LHCN-M2 (cell line): ENCODE results near the gene NUFIP2. TPM values are rescaled to one million over a fixed set of nuclear protein-coding genes. Genes with fewer than 3 reads are reported as not detected.
"Not testable (repeated sequence)": the region's sequence is repeated elsewhere in the genome, so short reads cannot be mapped to it uniquely, and the experiment has no call there.

Experiments used
- DNase-seq: peaks from one replicate; pipeline ENCODE4 v3.0.0-alpha.2; 2012; ENCODE audit warnings: low read depth
- total RNA-seq: library from RNA; depleted of rRNA; stranded (reverse); fragments of >200 nt; gene quantifications from 2 replicates; pipeline ENCODE4 v1.2.3, GENCODE V29; 2014

NUFIP2 gene
- total RNA-seq, 1 experiment from 2014 or later: 34.8 TPM

DNA sequence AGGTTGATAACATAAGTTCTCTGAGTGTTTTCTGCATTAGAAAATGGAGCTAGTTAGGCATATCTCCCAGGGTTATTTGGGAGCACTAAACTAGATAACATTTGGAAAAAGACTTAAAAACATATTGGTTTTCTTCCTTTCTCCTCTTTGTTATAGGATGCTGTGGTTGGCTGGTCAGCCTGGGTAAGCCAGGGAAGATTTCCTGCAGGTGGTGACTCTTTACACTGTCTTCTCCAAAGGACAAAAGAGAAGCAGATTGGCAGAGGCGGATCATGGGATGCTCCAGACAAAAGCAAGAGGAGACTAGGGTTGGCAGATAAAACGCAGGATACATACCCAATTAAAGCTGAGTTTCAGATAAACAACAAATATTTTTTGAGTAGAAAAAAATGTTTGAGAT is 53.5 kb downstream of the NUFIP2 start:
- peak; percentile 32 for DNase-seq

DNA sequence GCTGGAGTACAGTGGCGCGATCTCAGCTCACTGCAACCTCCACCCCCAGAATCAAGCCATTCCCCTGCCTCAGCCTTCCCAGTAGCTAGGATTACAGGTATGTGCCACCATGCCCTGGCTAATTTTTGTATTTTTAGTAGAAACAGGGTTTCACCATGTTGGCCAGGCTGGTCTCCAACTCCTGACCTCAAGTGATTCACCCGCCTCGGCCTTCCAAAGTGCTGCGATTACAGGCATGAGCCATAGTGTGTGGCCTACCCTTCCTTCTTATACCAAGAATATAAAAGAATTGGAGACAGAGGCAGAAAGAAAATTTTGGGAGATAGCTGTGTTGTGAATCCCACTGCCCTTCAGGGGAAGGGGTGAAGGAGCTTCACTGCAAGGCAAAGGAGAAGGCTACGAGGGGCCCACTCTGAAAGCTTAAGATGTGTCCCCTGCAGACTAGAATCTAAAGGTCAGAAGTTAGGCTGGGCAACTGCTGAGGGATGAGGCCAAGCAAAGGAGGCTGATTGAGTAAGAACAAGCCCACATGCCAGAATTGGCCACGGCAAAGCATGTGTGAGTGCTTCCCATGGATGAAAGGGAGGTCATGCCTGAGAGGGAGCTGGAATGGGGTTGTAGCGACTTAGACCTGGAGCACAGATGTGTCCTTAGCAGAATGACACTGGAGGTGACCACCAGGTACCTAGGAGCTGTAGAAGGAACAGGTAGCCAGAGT is 55.7 kb downstream of the NUFIP2 start:
- peak; percentile 63 for DNase-seq

DNA sequence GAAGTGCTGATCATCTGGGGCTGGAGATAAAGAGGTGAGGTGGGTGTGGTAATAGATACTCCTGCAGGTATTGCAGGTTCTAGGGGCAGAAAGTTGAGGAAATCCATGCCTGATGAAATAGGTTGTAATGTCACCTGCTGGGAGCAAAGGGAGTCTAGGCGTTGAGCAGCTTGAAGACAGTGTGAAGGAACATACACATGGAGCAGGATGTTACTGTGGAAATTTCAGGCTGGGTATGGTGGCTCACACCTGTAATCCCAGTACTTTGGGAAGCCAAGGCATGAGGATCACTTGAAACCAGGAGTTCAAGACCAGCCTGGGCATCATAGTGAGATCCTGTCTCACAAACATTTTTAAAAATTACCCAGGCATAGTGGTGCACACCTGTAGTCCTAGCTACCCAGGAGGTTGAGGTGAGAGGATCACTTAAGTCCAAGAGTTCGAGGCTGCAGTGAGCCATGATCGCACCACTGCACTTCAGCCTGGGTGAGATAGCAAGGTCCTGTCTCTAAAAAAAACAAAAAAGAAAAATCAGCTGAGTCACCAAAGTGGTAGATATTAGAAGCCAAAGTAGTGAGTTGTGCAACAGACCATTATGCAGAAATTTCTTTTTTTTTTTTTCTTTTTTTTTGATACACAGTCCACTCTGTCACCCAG is 56.3 kb downstream of the NUFIP2 start:
- peak; percentile 70 for DNase-seq

DNA sequence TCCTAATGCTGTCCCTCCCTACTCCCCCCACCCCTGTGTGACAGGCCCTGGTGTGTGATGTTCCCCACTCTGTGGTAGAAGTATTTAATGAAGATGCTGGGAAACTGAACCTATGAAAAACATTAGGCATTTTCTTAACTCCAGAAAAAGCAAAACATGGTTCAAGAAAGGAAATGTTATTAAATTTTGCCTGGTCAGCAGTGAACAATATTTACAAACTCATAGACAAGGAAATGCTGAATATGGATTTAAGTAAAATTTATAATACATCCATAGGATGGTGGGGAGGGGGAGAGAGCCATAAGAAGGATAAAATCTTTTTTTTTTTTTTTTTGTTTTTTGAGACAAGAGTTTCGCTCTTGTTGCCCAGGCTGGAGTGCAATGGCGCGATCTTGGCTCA is 58.0 kb downstream of the NUFIP2 start:
- DNase-seq: no peak

DNA sequence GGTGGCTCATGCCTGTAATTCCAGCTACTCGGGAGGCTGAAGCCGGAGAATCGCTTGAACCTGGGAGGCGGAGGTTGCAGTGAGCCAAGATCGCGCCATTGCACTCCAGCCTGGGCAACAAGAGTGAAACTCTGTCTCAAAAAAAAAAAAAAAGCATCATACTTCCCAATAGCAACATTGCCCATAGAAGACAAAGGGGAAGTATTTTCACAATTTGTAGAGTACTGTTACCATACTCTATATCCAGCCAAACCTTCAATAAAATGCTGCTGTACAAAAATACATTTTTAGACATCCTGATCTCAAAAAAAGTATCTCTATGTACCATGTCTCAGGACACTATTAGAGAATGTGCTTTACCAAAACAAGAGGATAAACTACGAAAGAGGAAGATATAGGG is 59.0 kb downstream of the NUFIP2 start:
- not testable (repeated sequence) for DNase-seq

DNA sequence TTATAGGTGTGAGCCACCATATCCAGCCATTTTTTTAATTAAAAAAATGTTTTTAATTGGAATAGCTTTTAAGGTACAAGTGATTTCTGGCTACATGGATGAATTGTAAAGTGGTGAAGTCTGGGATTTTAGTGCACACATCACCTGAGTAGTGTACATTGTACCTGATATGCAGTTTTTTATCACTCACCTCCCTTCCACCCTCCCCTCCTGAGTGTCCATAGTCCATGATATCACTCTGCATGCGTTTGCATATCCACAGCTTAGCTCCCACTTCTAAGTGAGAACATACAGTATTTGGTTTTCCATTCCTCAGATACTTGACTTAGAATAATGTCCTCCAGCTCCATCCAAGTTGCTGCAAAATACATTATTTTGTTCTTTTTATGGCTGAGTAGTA is 60.6 kb downstream of the NUFIP2 start:
- DNase-seq: no peak

DNA sequence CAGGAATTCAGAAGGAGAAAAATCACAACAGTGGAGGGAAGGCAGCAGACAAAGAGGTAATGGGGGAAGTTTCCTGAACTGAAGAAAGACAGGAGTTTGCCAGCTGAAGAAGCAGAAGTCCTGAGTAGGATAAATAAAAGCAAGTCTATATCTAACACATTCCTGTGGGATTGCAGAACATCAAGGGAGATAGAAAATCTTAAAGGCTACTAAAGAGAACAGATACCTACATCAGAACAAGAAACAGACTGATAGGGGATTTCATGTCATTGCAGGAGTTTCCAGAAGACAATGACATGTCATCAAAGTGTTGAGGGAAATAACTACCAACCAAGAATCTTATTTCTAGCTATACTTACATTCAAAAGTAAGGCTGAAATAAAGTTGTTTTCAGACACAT is 68.6 kb downstream of the NUFIP2 start:
- no peak for DNase-seq

DNA sequence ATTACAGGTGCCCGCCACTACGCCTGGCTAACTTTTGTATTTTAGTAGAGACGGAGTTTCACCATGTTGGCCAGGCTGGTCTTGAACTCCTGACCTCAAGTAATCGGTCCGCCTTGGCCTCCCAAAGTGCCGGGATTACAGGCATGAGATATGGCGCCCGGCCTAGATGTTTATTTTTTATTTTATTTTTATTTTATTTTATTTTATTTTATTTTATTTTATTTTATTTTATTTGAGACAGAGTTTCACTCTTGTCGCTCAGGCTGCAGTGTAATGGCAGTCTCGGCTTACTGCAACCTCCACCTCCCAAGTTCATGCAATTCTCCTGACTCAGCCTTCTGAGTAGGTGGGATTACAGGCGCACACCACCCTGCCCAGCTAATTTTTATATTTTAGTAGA is 72.6 kb downstream of the NUFIP2 start:
- DNase-seq: not testable (repeated sequence)

DNA sequence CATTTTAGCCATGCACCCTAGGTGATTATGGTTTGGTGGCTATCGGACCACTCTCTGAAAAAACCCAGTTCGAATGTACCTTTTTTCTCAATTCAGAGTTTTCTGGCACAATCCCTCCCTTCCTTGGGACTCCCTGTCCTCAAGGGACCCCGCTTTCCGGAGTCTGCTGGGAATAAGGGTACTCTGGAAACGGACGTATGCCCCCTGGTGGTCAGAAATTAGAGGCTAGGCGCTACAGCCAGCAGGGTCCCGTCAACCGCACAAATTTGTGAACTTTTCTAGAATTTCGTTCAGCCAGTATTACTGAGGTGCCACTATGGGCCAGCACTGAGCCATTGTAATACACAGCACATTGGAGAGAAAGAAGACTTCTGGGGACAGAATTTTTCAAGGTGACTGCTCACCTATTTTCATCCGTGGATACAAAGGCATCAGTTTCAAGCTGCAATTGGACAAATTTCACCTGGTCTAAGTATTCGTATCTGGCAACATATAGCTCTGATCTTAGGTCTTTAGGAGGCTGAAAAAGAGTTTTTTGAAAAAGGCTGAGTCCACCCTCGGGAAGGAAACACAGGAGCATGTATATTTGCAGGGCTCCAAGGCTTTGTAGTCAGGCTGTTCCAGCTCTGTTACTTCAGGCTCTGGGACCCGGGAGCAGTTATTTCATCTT is 74.4 kb downstream of the NUFIP2 start:
- DNase-seq: peak; percentile 80

DNA sequence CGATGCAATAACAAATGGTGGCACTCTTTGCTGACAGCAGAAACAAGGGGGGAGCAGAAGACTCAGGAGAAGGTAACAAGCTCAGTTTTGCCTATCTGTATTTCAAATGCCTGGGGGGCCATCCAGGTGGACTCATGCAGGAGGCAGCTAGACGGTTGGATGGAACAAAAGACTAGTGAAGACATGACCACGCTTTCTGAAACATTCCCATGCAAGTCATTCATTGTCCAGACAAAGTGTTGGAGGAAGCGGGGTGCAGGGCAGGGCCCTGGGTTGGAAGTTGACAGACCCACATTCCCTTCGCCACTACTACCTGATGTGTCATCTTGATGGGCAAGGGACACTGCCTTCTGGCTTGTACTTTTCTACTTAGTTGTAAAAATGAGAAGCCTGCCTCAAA is 77.1 kb downstream of the NUFIP2 start:
- DNase-seq: no peak

DNA sequence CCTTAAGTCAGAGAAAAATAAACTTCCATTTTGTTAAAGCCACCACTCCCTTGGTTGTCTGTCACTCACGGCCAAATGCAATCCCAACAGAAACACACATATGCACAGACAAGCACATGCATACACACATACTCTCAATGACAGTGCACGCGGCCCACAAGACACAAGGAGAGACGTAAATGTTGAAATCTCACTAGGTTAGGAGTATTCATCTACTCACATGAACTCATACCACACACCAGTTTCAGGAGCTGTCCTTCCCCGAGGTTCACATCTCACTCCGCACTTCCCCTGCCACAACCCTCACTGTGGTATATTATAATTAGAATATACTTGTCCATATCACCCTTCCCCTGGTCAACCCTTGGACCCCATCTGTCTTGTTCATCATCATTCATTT is 77.8 kb downstream of the NUFIP2 start:
- no peak for DNase-seq

DNA sequence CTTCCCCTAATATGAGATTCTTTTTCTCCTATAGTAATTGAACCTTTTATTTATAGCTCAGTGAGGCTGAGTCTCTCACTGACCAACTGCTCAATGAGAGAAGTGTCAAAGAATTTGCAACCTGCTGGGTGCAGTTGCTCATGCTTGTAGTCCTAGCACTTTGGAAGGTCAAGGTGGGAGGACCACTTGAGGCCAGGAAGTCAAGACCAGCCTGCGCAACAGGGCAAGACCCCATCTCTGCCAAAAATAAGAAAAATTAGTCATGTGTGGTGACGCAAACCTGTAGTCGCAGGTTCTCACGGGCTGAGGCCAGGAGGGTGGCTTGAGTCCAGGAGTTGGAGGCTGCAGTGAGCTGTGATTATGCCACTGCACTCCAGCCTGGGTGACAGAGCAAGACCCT is 78.2 kb downstream of the NUFIP2 start:
- no peak for DNase-seq

DNA sequence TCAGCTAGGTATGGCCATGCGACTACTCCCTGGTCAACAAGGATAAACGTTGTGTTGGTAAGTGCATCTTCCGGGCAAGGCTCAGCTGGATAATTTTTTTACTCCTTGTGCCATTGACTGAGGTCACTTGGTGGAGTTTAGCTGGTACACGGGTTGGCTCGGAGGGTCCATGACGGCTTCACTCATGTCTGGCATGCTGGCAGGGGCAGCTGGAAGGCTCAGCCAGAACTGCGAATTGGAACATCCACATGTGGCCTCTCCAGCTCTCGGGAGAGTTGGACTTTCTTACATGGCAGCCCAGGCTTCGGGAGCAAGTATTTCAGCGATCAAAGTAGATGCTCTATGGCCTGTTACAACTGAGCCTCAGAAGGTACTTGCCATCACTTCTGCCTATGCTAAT is 78.8 kb downstream of the NUFIP2 start:
- no peak for DNase-seq

DNA sequence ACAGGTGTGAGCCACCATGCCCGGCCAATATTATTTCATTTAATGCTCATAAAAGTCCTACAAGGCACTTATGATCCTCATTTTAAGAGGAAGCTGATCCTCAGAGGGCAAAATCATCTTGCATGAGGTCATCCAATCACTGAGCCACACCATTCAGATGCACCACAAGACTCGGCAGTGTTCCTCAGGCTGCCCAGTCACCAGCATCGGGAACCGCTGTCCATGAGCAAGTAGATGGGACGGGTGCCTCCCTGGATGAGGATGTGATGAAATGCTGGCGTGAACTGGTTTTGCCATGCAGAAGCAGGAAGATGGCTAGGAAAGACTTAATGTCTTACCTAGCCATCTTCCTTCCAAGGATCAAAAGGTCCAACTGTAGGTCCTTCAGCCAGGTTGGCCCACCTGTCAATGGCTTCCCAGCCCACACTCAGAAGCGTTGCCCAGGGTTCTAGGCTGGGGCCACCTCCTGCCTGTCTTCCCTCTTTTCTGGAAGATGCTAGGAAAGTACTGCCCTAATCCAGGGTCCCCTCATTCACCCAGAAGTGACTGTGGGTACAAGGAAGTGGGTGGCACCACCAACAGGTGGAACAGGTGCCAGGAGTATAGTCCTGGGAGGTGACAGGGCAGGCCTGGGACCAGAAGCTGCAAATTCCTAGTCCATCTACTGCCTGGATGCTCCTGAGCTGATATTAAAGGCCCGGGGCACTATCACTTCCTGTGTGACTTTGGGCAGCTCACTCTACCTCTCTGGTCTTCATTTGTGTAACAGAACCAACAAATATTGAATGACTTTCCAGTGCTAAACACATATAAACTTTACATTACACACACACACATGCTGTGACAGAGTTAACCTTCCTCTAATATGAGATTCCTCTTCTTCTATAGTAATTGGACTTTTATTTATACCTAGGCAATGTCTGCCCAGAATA is 79.5 kb downstream of the NUFIP2 start:
- DNase-seq: no peak

DNA sequence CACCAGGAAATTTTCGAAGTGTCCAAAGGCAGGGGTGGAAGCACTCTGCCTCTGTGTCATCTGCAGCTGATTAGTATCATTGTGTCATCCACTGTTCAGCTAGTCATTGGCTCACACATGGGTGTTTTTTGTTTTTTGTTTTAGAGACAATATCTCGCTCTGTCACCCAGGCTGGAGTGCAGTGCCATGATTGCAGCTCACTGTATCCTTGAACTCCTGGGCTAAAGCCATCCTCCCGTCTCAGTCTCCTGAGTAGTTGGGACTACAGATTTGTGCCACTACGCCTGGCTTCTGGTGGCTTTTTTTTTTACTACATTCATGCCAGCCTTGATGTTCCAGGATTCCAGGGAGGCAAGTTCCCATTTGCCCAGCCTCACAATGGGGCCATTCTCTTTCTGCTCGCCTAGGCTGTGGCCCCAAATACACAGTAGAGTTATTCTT is 81.2 kb downstream of the NUFIP2 start:
- no peak for DNase-seq

DNA sequence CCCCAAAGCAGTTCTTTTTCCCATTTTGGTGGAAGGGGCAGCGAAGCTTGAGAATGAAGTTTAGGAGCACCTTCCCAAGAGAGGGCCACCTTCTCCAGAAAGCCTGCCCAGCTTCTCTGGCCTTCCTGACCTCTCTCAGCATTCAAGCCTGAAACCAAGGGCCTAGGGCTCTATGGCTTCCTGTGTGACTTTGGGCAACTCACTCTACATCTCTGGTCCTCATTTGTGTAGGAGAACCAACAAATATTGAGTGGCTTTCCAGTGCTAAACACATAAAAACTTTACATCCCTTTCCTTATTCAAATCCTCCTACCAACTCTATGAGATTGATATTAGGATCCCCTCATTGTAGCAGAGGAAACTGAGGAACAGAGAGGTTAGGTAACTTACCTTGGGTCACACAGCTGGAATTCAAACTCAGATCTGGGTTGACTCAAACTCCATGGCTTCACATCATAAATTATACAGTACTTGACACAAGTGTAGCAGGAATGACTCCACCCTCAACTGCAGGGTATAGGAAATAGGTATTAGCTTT is 81.8 kb downstream of the NUFIP2 start:
- no peak for DNase-seq

DNA sequence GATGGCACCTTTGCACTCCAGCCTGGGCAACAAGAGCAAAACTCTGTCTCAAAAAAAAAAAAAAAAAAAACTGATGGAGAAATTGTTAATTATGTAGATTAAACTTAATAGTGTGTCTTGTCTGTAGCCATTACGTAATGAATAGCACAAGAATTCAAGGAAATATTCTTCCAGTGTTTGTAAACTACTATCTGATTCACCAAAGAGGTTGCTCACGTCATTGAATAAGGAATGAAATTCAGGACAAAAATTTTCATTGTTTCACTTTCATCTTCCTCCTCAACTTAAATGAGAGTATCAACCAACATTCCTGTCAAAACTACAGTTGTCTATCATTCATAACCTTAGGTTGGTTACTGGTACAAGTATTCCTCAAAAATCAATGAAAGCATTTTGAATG is 83.1 kb downstream of the NUFIP2 start:
- DNase-seq: no peak

DNA sequence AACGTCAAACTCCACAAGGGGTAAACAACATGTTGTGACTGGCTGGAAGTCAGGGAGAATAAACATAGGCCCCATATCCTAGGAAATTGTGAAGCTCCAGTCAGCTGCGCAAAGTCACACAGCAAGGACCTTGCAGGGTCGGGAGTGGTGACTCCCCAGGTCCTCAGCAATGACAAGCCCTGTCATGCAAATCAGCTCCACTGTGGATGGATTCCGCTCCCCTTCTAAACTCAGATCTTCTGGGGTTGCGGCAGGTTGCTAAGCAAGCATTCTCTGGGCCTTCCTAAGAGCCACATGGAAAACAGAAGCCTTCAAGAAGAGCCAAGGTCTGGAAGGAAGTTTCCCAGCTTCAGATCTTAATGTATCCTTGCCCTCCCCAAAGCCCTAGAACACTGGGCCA is 84.9 kb downstream of the NUFIP2 start:
- no peak for DNase-seq

DNA sequence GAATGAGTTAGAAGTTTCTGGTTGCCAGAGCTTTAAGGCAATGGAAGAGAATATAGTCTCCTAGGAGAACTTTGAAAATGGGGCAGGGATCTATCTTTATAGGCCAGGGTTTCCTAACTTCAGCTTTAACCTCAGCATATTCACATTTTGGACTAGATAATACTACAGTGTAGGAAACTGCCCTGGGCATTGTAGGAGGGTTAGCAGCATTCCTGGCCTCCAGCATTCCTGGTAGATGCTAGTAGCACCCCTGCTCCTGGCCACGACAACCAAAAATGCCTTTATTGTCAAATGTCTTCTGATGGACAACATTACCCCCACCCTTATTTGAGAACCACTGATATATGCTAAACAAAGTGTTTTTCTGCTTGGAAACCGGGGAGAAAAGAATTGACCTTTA is 86.0 kb downstream of the NUFIP2 start:
- DNase-seq: no peak
